ENCODE data around the gene EIF1. TPM values are rescaled to one million over a fixed set of nuclear protein-coding genes. Genes with fewer than 3 reads are reported as not detected.
"Not testable (repeated sequence)": the region's sequence is repeated elsewhere in the genome, so short reads cannot be mapped to it uniquely, and the experiment has no call there.

The EIF1 gene
- total RNA-seq, 1 donor from 2014 or later = 725 TPM

GRCh38 chr17:41656249-41657023, 32.2 kb upstream of the EIF1 start:
- no peak for ATAC-seq

DNA sequence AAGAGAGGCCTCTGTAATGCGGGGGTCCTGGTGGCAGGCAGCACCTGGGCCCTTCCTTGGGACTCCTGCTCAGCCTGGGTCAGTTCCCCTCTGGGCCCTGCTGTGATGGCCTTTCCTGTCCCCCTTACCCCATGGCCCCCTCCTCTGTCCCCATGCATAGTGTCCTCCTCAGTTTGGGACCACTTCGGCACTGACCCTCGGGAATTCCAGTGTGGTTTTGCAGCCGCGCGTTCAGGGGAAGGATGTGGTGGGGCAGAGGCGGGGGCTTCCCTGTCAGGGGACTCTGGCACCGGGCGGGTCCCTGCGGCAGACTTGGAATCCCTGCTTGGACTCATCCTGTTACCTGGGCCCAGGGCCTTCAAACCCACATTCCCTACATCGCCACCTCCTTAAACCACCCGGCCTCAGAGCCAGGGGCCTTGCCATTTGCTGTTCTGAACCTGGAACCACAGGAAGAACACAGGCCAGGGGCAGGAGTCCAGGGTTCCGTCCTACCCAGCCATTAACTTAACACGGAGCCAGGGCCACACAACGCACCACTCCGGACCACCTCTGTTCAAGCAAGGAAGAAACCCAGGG, 31.4 kb upstream of the EIF1 start:
- no peak for ATAC-seq

DNA sequence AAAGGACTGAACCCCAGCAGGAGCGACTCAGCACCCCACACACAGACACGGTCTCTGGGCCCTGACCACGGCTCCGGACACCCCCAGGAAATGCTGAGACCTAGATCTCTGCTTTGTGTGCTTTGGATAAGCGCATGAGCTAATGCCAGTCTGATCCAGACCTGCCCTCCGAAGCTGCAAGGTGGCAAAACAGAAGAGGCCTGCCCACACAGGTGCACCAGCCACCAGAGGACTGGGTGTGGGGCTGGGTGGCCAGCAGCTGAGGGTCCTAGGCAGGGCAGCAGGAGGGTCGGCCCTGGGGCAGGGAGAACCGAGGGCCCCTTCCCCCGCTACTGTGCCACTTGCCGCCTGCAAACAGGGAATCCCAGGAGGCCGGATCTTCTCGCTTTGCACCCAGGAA, 30.7 kb upstream of the EIF1 start:
- no peak for ATAC-seq

DNA sequence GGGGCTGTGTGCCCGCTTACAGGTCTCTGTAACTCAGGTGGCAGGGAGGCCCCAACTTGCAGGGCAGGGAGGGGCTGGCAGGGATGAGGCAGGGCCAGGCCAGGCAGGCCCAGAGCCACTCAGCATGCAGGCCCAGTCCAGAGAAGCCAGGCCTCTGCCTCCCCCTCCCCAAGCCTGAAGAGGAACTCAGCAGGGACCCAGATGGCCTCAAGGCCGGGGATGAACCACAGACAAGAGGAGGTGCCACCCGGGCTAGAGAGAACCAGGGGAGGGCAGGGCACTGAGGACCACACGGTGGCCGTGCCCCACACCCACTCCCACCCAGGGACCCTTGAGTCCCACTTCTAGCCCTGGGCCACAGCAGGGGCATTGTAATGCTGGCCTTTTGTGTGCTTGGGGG, 29.8 kb upstream of the EIF1 start:
- no peak for ATAC-seq

DNA sequence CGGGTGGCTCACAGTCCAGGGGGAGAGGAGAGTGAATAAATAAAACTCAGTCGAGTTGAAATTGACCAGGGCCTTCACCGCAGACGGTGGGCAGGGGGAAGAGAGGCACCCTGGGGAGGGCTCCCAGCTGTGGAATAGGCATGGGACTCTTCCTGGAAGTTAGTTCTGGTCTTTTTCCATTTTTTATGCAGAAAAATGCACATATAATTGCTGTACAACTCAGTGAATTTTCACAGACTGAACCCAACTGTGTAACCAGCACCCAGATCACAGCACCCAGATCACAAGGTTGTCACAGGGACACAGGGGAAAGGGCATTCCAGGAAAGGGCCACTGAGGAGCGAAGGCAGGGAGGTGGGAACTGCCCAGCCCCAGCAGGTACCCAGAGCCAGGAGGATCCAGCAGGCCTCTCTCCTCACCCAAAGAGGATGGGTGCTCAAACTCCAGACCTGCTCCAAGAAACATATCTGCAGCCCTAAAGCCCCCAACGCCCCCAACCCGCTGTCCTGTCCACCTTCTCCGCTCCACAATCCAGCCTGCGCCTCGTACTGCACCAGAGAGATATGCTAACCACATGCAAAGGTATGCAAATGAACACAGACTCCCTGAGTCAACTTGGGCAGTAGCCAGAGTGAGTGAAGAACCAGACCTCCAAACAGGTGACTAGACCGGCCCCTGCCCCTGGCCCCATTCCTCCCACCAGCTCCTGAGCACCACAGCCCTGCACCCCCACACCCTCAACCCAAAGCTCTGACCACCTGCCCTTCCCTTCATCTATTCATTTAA, 29.1 kb upstream of the EIF1 start:
- ATAC-seq = no peak

GRCh38 chr17:41660221-41660711, 28.4 kb upstream of the EIF1 start:
- ATAC-seq = no peak

DNA sequence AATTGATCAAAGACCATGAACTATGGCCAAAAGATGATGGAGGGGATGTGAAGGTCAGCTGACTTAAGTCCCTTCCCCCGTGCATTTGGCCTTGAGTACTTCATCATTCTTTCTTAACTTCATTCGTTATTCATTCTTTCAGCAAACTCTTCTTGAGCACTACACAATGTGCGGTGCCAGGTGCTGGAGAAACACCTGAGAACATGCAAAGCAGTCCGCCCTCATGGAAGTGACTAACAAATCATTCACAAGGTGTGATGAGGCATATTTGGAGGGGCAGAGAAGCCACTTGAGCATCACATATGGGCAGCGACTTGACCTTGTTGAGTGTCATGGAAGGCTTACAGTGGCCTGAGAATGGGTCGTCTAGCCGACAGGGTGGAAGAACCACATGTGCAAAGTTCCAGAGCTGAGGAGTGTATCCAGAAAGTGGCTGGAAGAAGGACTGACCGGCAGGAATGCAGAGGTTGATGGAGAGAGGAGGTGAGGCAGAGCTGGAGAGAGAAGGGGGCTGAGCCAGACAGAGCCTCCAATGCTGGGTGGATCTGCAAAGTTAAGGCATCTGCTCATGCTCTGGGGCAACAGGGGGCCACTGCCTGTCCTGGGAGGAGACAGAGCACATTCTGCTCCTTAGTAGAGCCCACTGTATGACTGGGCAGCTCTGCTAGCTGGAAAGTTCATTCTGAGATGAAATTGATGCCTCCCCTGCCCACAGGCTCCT, 25.1 kb upstream of the EIF1 start:
- ATAC-seq = peak; percentile 6

- ATAC-seq = no peak
Measured at GRCh38 chr17:41664172-41664457, 24.6 kb upstream of the EIF1 start.

- no peak for ATAC-seq
Measured at GRCh38 chr17:41664587-41665565, 23.8 kb upstream of the EIF1 start.

DNA sequence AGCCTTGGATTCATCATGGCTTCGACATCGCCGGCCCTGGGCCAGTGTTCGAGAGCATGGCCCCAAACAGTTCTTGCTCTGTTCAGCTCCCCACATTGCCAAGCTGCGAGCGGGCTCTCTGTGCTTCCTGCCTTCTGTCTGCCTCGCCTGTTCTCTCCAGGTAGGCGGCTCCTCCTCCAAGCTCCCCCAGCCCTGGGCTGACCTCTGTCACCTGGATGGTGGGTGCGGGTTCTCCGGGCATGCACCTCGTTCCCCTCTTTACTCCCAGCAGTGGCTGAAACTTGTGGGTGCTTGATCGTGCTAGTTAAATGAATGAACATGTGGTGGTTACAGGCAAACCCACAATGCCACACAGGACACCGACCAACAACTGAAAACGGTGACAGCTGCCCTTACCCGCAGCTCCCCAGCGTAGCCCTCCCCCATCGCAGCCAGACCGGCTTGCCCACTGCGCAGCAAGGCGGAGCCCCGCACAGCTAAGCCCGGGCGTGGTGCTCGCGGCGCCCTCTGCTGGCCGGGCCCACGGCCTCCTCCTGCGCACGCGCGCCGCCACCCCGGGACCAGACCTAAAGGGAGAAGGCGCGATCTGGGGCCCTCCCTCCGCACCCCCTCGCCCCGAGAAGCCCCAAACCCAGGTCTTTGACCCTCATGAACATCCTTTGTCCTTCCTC, 23.0 kb upstream of the EIF1 start:
- ATAC-seq = peak; percentile 85

DNA sequence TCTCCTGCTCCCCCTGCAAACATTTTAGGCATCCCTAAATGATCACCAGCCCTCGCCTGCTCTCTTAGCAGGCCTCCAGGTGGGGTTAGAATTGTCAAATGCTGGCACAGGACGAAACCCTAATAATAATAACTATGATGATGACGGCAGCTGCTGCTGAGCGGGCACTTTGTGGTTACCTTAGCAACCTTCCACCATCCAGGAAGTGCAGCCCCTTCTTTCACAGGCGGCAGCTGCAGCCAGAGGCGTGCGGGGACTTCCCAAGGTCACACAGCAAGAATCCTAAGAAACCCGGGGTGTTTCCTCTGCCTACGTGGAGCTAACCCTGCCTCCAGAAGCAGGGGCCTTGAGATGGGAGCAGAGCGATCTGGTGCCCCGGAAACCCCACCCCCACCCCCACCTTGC, 22.4 kb upstream of the EIF1 start:
- peak; percentile 1 for ATAC-seq

DNA sequence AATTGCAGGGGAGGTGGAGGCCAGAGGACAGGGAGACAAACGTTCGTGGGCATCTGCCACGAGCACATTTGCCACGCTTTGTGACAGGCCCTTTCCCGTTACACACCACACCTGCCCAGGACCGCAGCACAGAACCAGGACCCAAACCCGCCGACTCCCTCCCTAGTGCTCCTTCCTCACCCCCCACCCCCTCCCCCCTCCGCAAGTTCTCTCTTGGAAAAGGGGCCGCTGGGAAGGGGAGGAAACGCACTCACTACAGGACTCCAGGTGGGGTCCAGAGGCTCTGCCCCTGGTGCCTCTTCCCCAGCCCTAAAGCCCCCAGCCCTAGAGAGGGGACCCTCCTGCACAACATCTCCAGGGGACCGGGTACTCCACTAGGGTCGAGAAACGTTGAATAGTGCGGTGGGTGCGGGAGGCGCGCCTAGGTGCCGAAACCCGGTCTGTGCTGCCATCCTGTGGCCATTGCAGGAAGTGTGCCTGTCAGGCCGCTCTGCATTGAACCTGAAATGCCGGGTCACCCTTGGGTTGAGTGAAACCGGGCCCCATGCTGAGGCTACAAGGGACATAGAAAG, 21.9 kb upstream of the EIF1 start:
- peak; percentile 68 for ATAC-seq

DNA sequence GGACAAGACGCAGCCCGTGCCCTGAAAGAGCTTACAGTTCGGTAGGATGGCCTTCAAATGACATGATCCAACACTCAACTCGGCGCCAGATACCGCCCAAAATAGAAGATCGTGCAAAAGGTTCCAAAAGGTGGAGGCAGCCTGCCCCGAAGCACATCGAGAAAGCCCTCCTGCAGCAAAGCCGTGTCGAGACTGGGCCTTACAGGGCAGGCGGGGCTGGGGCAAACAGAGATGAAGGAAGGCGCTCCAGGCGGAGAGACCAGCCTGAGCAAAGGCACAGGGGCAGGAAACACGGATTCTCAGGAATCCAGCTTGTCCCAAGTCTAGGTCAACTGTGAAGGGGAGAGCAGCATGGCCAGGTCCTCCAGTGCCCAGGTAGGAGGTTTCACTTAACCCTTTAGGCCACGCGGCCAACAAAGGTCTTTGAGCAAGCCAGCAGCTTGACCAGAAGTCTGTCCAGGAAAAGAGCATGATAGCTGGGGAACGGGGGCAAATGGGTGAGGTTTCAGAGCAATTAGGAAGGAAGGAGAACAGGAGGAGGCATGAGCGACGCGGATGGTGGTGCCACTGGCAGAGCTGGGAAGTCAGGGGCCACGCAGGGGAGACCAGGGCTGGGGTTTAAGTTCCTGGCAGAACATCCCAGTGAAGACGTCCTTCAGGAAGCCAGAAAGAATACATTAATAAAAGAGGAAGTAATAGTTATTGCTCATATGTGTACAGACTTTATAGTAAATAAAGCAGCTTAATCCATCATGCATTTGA, 21.2 kb upstream of the EIF1 start:
- no peak for ATAC-seq

GRCh38 chr17:41672153-41672552, 16.5 kb upstream of the EIF1 start:
- no peak for ATAC-seq

DNA sequence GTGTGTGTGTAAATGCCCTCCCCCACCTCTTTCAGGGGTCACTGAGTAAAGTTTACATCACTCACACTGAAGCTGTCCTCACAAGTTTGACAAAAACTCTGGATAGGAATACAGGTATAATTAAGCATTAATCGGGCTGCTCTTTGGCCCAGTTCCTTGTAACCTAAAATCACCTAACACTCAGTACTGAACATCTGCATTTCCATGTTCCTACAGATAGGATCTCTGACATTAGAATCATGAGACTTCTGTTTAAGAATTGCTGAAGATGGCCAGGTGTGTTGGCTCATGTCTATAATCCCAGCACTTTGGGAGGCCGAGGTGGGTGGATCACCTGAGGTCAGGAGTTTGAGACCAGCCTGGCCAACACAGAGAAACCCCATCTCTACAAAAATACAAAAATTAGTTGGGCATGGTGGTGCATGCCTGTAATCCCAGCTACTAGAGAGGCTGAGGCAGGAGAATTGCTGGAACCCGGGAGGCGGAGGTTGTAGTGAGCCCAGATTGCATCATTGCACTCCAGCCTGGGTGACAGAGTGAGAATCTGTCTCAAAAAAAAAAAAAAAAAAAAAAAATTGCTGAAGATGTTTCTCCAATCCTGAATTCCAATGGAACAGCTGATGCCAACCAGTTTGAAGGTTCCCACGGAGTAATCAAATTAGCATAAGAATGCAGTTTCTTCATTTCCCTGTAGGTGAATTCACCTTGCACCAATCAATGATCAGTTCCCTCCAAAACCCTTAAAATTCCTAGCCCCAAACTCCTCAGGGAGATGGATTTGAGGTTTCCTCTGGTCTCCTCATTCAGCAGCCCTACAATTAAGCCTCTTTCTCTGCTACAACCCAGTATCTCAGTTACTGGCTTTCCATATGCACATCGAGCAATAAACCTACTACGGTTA, 13.3 kb upstream of the EIF1 start:
- ATAC-seq = not testable (repeated sequence)

DNA sequence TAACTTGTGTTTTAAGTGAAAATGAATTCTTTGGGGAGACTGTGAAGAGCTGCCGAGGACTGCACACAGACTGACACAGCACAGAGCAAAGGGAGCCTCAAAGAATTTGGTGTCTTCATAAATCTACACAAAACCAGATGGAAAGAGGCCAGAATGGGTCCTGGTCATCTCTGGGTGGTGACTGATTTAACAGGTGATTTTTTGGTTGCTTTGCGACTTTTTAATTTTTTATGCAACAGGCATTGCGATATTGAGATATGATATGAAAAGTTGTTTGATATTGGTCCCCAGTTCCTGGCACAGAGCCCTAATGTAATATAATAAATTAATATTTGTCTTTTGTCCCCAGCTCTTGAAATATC, 12.6 kb upstream of the EIF1 start:
- no peak for ATAC-seq

DNA sequence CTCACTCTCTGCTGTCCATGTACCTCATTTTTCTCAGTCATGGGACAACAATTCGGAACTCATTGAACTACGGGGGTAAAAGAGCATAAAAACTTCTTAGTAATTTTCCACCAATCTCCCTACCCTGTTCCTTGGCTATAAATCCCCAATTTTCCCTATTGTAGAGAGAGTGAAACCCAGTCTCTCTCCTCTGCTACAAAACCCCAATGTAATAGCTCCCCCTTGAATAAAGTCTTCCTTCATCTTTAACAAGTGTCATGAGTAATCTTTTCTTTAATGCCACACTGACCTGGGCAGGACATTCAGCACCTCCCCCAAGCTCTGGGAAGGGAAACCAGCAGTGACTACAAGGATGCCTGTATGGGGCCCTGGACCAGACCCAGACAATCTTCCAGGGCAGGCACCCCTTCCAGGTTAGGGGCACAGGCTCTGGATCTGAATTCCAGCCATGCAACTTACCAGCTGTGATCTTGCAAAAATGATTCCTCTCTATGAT, 10.2 kb upstream of the EIF1 start:
- ATAC-seq = peak; percentile 67

DNA sequence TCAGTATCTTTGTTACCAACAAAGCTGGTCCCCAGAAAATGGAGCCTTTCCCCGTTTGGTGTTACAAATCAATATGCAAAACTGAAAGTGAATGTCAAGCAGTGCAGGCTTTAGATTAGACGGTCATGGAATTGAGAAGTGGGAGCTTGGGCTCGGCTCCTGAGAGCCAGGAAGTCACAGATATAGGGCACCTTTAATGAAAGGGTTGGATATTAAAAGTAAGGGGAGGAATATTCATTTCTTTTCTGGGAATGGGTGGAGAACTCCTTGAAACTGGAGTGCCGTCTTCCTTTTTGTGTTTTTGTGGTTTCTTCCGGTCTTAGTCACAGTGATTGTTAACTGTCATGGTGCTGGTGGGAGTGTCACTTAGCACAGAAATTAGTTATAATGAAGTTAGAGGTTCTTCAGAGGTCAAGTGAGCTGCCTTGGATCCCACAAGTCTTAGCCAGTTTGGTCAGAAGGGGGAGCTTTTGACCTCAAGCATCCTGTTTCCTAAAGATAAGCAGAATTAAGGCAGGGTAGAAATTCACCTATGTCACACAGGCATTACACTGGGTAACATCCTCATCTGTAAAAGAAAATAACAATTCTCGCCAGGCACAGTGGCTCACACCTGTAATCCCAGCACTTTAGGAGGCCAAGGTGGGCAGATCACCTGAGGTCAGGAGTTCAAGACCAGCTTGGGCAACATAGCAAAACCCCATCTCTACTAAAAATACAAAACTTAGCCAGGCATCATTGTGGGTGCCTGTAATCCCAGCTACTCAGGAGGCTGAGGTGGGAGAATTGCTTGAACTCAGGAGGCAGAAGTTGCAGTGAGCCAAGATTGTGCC, 9.6 kb upstream of the EIF1 start:
- ATAC-seq = peak; percentile 80
